SK-N-SH treated with all-trans-retinoic acid at 6 μM for 48 hours (cell line): Measurements from ENCODE around the gene RGS10.

Source experiments
- SNAI2 ChIP-seq: fragments of 250-450 bp; sonication (Bioruptor Pico); IDR thresholded peaks from 2 replicates; pipeline ENCODE4 v1.5.0; 2020; ENCODE audit warnings: mild to moderate bottlenecking, moderate library complexity
- TF ChIP-seq, protein P1 (sequence below): fragments of 250-450 bp; sonication (Bioruptor Pico); IDR thresholded peaks from 2 replicates; pipeline ENCODE4 v1.8.0; 2020; ENCODE audit warnings: mild to moderate bottlenecking, moderate library complexity, borderline replicate concordance
- TF ChIP-seq, protein P2 (sequence below): fragments of 250-450 bp; sonication (Bioruptor Pico); IDR thresholded peaks from 2 replicates; pipeline ENCODE4 v1.5.1; 2020; ENCODE audit warnings: low read depth, mild to moderate bottlenecking, moderate library complexity

DNA sequence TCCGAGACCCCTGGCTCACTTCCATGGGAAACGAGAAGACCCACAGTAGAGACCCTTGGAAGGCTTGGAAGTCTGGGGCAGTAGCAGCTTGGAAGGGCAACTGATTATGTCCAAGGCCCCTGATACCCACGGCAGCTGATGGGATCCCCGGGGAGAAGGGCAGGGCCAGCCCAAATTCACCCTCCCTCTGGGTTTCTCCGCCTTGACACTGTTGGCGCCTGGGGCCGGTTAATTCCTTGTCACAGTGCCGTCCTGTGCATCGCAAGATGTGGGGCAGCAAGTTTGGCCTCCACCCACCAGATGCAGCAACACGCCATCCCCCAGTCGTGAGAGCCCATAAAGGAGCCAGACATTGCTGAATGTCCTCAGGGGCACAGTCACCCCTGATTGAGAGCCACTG lies 89.2 kb downstream of the RGS10 start:
- TF ChIP-seq, protein P1, sequence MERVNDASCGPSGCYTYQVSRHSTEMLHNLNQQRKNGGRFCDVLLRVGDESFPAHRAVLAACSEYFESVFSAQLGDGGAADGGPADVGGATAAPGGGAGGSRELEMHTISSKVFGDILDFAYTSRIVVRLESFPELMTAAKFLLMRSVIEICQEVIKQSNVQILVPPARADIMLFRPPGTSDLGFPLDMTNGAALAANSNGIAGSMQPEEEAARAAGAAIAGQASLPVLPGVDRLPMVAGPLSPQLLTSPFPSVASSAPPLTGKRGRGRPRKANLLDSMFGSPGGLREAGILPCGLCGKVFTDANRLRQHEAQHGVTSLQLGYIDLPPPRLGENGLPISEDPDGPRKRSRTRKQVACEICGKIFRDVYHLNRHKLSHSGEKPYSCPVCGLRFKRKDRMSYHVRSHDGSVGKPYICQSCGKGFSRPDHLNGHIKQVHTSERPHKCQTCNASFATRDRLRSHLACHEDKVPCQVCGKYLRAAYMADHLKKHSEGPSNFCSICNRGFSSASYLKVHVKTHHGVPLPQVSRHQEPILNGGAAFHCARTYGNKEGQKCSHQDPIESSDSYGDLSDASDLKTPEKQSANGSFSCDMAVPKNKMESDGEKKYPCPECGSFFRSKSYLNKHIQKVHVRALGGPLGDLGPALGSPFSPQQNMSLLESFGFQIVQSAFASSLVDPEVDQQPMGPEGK (CRISPR knock-in tag): no peak
- TF ChIP-seq SNAI2: no peak
- TF ChIP-seq, protein P2, sequence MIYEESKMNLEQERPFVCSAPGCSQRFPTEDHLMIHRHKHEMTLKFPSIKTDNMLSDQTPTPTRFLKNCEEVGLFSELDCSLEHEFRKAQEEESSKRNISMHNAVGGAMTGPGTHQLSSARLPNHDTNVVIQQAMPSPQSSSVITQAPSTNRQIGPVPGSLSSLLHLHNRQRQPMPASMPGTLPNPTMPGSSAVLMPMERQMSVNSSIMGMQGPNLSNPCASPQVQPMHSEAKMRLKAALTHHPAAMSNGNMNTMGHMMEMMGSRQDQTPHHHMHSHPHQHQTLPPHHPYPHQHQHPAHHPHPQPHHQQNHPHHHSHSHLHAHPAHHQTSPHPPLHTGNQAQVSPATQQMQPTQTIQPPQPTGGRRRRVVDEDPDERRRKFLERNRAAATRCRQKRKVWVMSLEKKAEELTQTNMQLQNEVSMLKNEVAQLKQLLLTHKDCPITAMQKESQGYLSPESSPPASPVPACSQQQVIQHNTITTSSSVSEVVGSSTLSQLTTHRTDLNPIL: no peak
